ENCODE results near the gene CELA3A.

CELA3A gene

DNA sequence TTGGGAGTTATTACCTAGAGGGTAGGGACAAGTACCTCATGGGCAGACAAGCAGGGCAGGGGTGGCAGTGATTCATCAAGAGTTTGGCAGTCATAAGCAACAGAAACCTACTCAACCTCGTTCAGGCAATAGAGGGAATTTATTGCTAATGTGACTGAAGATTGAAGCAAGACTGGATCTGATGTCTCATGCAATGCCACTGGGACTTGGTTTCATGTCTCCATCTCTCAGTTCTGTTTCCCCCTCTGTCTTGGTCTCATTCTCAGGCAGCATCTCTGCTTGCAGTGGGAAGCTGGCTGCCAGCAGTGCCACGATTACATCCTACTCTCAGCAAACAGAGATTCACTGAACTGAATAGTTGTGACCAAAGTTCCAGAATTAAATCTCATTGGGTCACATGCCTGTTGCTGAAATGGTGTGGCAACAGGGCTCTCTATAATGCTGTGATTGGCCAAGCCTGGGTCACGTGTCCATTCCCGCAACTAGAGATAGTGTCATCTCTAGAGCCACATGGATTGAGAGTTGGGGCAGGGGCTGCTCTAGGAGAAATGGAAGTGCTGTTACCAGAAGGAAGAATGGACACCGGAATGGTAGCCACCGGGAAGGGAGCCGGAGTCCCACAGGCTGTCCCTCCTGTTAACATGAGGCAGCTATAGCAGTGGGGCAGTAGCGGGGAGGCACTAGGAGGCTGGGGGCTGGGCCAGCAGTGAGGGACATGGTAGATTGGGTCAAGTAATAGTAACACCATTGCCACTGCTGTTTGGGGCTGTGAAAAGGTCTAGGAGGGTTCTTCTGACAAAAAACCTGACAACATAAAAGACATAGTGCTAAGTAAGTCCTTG is 47.1 kb downstream of the CELA3A start:
- in situ Hi-C loops (cut with MboI; ENCODE audit: low sequenced_read_pairs): no loop called here

DNA sequence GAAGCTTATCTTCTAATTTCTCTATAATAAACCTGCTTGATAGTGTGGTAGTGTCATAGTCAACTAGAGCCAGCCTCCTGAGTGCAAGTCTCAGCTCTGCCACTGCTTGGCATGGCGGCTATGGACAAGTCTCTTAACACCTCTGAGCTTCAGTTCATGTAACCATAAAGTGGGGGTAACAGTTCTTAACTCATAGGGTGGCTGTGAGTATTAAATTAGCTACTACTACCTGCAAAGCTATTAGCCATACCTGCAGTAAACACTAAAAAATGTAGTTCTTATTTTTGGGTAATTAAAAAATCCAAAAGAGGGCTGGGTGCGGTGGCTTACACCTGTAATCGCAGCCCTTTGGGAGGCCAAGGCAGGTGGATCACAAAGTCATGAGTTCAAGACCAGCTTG is 48.9 kb downstream of the CELA3A start:
- in situ Hi-C loops (cut with MboI; ENCODE audit: low sequenced_read_pairs): no loop called here

GRCh38 chr1:22051607-22052114 is 50.2 kb downstream of the CELA3A start:
- in situ Hi-C loops (cut with MboI; ENCODE audit: low sequenced_read_pairs): no loop called here

GRCh38 chr1:22052115-22053016 is 50.9 kb downstream of the CELA3A start, which contains the start of gene CDC42:
Gene CDC42, plus strand, starts transcription at chr1:22052709. Its CDS starts 25,770 bp downstream, at chr1:22078479.
- in situ Hi-C loops (cut with MboI; ENCODE audit: low sequenced_read_pairs): no loop called here

DNA sequence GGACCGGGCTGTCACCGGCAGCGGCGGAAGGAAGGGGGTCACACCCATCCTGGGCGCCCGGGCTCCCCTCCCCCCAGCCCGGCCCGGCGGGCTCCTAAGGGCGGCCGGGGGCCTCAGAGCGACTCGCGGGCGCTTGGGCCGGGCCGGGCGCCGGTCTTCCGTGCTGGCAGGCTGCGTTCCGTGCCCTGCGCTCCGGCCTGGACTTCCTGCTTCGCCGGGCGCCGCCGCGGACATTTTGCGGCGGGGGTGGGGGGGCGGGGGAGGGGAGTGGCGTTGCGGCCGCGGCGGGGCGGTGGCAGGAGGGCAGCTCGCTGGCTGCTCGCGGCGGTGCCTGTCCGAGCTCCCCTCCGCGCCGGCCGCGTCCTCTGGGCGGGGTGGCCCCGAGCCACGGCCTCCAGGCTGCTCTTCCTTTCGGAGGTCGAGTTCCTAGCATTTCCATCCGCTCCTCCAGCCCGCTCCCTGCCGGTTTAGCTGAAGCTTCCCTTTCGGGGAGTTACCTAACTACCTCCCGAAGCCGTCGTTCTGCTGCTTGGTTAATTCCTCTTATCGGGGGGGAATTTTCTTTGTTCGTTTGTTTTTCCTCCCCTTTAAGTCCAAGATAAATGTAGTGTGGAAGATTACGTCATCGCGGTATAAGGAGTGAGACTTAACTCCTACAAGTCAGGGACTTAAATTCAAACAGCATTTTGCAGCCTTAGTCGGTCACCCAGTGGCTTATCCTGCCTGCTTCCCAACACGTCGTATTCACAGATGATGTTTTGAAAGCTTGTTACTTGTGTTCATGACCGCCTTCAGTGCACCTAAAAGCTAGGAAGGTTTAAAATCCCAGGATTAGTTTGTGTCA is 51.8 kb downstream of the CELA3A start:
- in situ Hi-C loops (cut with MboI; ENCODE audit: low sequenced_read_pairs): no loop called here

DNA sequence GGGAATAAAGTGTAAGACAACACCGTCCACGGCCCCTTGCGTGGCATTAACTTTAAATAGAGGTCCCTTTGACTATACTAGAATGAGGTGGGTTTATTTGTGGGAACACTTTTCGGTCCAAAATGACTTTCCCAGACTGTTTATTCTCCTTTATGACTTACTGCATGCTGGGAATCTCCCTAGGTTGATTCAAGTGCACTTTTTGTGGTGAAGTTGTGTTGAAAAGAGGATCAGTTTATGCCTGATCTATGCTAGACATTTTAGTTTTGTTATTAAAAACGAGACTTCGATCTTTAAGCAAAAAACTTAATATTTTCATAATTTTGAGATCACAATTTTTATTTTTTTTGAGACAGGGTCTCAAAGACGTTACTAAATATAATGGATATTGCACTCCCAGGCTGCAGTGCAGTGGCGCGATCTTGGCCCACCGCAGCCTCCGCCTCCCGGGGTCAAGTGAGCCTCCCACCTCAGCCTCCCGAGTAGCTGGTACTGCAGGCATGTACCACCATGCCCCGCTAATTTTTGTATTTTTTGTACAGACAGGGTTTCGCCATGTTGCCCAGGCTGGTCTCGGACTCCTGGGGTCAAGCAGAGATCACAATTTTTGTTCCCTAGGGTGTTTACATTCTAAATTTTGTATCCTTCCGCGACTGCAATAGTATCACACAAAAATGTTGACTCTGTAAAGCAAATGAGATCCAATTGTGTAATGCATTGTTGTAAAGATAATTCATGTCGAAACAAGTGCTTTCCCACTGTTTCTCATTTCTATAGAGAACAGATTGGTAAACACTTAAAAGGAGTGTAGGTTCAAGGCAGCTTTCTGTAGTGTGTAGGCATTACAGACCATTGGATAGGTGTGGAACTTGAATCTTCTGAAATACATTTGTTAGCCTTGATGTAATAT is 52.7 kb downstream of the CELA3A start:
- in situ Hi-C loops (cut with MboI; ENCODE audit: low sequenced_read_pairs): no loop called here

DNA sequence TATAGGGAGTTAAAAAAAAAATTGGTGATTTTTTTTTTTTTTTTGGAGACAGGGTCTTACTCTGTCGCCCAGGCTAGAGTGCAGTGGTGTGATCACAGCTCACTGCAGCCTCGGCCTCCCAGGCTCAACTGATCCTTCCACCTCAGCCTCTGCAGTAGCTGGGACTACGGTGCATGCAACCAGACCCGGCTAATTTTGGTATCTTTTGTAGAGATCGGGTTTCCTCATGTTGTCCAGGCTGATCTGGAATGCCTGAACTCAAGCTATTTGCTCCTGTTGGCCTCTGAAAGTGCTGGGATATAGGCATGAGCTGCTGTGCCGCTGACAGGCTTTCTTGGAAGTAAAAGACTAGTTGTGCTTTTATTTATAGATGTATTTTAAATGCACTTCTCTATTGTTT is 54.0 kb downstream of the CELA3A start:
- in situ Hi-C loops (cut with MboI; ENCODE audit: low sequenced_read_pairs): no loop called here

GRCh38 chr1:22056043-22056442 is 54.6 kb downstream of the CELA3A start:
- in situ Hi-C loops (cut with MboI; ENCODE audit: low sequenced_read_pairs): no loop called here

- in situ Hi-C loops (cut with MboI; ENCODE audit: low sequenced_read_pairs): no loop called here
These were observed 55.5 kb downstream of the CELA3A start for GRCh38 chr1:22056936-22057335.

GRCh38 chr1:22057861-22058260 is 56.4 kb downstream of the CELA3A start:
- in situ Hi-C loops (cut with MboI; ENCODE audit: low sequenced_read_pairs): no loop called here
